Stimulated activated CD4-positive, alpha-beta T cell treated with anti-CD3 and anti-CD28 coated beads, TNF-alpha, amount 100 ng/mL, for 24 hours (primary cell): Measurements from ENCODE around the gene TEX19.

ENCODE experiments used
- DNase-seq, 3 experiments: peaks; one replicate each; pipeline ENCODE4 v3.0.0-alpha.2; 2020; ENCODE audit warnings: low read depth in 3 of 3

The TEX19 gene

DNA sequence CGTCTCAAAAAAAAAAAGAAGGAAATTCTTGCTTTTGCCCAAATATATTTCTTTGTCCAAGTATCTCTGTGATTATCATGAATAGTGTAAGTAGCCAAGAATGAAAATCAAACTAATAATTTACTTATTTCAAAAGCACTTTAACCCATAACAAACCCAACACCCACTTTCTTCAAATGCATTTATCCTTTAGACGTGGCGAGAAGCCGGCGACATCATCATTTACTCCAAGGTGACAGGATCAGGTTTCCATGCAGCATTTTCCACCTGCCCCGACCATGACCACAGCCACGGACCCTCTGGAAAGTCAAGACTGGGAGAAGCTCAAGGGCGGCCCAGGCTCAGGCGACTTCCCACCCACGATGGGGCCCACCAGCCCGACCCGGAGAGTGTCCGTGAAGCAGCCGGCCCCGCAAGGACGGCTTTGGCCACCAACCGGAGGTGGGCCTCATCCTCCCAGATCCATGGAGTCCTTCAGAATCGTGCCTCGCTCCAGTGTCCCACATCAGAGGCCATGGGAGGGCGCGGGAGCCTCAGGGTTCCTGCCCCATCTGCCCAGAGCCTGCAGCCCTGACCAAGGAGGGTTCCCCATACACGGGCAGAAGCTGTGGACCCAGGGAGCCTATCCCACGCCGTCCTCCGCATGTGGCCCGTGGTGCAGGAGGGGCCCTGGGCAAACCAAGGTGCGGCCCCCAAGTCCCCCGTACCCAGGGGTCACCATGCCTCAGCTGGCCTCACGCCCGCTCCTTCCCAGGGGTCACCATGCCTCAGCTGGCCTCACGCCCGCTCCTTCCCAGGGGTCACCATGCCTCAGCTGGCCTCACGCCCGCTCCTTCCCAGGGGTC, 31.2 kb downstream of the TEX19 start:
- no peak for DNase-seq

DNA sequence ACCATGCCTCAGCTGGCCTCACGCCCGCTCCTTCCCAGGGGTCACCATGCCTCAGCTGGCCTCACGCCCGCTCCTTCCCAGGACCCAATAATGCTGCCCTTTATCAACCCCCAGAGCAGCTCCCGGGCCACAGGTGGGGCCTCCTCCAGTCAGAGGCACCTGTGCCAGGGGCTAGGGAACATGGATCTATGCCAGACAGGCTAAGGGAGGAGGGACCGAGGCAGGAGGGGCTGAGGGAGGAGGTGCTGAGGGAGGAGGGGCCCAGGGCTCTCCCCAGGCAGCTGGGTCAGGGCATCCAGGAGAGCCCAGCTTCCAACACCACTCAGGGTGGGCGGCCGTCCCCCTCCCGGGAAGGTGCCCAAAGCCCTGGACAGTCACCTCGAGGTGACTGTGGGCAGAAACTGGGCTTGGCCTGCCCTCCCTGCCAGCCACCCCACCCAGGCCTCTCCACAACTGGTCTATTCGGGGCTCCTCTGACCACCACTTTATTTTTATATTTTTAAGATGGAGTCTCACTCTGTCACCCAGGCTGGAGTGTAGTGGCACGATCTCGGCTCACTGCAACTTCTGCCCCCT, 31.9 kb downstream of the TEX19 start:
- DNase-seq = no peak

DNA sequence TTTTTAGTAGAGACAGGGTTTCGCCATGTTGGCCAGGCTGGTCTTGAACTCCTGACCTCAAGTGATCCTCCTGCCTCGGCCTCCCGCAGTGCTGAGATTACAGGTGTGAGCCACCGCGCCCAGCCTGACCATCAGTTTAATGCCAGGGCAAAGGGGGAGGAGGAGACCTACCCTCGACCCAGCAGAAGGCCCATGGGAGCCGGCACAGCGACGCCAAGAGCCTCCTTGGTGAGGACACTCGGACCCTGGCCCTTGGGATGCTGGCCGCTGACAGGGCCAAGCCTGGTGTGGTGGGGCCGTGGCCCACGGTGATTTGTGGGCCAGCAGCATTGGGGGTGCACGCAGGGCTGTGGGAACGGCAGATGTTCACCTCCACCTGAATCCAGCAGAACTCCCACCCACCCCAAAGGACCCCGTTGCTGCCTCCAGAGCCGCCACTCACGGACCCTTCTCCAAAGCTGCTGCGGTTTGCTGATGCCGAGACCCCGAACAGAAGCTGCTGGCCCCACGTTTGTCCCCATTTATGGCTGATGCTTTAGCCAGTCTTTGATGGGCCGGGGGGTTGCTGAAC, 32.5 kb downstream of the TEX19 start:
- no peak for DNase-seq

DNA sequence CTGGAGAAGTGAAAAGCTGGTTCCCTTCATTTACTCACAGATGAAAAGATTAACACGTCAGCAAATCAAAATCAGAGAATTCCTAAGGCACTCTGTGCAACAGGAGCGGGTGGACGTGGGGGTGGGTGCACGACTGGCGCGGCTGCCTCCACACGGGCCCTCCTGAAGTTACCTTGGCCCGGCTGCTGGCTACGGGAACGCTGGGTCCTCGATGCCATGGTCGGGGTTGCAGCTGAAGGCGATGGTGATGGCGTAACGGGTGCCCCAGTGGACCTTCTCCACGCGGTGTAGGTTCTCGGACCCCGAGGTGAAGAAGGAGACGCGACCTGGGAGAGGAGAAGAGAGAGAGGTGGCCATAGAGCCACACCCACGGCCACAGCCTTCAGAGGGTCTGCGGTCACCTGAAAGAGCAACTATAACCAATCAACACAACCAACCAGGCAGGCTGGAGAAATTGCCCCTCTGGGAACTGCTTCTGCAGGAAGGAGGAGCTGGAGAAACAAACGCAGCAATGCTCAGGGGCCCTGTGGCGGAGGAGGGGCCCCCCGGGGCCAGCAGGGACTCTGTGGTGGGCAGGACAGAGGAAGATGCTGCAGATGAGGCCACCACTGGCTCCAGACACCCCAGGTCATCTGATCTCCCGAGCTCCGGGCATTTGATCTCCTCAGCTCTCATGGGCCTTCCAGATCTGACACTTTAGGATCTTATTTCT, 33.3 kb downstream of the TEX19 start:
- DNase-seq = no peak

DNA sequence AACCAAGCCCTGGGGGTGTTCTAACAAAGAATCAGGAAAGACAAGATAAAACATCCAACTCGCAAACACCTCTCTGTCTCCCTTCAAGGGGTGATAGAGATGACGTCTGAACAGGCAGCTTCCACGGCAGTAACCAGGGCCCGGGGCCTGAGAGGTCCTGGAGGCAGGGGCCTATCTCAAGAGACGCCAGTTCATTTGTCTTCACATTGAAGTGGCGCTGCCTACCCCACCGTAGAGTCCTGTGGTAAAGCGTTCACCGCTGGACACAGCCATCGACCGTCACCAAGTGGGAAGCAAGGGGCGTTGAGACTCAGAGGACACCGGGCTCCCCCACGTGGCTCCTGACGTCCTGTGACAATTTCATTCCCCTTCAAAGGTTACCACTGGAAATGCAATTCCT, 33.9 kb downstream of the TEX19 start:
- DNase-seq = no peak

DNA sequence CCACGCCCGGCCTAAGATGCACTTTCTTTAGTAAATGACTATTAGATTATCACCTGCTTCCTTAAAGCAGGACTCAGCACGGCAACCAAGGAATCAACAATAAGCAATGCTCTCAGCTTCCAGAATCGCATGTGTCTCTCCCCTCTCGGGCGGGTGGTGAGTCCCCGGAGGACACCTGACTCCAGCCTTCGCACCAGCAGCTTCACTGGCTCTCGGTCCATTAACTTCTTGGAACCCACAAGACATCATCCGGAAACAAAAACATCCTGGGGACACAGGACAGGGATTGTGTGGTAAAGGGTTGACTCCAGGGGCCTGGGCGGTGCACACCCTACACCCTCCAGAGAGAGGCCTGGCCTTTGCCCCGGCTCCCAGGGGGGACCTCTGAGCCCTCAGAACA, 35.2 kb downstream of the TEX19 start:
- DNase-seq = no peak

DNA sequence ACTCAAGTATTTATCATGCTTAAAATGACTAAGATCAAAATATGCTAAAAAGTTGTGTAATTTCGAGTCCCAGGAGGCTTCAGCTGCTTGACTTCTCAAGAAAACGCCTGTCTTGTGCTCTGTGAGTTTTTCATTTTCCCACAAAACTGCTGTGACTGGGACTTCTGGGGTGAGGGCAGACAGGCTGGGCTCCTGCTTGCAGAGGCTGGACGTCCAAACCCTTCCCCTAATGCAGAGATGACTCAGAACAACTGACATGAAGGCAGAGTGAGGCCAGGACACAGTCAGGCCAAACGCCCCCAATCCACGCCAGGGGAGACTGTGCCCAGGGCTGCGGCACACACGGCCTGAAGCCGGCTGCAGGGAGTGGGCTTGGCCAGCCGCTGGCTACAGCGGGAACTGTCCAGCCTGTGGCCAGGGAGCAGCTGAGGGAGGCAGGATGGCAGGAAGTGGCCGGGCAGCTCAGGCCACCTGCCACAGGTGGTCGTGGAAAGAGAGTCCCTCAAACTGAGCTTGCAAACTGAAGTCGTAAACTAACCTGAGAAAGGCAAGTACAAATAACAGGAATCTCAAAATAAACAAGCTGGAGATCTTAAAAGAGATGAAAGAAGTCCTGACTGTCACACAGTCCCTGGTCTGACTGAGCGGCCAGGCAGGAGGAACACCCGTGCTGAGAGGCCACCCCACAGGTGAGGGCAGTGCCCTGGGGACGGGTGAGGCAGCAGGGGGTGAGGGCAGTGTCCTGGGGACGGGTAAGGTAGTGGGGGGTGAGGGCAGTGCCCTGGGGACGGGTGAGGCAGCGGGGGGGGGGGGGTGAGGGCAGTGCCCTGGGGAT, 37.8 kb downstream of the TEX19 start:
- DNase-seq = no peak

DNA sequence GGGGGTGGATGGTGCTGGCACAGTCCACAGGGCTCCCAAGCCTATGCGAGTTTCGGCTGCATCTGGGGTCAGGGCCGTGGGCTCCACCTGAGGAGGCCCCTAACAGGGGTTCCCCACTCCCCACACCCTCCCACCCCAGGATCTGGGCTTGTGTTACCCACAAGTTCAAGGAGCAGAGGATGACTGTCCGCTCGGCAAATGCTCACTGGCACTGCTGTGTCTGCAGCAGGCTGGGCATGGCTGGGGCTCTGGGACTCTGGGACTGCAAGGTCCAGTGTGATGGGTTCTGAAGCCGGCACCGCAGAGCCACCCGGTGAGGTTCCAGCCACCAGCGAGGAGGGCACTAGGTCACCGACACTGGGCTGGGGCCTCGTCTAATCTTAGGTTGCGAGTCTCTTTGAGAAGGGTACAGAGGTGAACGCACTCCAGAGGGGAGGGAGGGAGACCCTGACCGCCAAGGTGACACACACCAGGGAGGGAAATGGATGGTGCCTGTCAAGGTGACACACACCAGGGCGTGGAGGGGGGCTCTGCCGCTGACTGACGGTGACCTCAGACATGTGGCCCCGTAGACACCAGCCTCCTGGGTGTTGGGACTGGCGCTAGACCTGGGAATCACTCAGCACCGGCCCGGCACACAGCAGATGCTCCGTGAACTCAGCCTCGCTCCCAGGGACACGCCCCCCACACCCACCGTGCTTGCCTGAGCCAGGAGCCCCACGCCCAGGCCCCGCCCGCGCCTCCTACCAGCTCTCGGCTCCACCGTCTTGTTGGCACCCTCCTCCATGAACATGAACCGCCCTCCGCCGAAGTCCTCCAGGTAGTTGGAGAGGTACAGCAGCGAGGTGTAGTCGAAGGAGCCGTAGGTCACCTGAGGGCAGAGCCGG, 38.6 kb downstream of the TEX19 start:
- DNase-seq = no peak

DNA sequence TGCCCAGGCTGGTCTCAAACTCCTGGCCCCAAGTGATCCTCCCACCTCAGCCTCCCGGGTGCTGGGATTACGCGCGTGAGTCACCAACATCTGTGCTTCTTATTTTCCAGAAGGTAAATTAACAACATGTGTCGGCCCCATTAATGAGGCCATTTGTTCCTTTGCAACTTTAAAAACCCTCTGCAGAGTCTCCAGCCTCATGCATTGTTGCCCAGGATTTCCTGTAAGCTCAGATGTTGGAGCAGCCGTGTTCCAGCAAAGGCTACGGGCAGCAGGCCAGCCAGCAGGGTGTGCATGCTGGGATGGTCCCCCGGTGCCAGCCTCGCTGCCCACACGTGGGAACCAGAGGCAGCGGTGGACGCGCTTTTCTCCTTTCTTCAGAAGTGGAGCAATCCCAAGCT, 40.0 kb downstream of the TEX19 start:
- no peak for DNase-seq

DNA sequence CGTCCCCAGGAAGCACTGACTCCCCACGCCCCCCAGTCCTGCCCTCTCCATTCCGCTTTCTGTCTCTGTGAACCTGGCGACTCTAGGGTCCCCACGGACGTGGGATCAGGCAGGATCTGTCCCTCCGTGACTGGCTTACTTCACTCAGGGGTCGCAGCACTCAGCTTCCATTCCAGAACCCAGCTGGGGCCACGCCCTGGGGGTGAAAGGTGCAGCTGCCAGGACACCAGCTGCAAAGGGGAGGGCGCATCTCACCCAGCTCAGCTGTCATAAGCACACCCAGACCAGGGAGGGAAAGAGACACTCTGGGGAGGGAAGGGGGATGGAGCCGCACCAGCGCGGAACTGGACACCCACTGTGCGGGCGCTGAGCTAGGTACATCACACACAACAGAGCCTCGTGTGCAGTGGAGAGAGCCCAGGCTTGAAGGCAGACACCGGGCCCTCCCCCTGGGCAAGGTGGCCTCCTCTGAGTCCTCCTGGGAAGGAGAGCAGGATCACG, 40.6 kb downstream of the TEX19 start:
- DNase-seq = no peak

DNA sequence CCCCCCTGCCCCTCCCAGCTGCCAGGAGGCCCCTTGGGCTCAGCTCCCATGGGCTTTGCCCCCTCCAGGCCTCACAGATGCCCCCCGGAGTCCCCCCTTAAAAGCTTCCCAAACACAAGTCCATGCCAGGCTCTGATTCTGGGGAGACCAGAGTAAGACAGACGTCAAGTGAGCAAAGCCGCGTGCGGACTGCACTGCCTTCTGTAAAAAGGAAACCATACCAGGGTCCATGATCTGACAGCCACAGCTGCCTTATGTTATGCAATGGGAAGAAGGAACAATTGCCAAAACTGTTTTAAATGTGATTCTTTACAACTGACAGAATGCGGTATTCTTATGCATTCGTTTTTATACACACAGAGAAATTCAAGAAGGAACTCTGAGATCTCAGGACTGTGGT, 41.2 kb downstream of the TEX19 start:
- DNase-seq = no peak

DNA sequence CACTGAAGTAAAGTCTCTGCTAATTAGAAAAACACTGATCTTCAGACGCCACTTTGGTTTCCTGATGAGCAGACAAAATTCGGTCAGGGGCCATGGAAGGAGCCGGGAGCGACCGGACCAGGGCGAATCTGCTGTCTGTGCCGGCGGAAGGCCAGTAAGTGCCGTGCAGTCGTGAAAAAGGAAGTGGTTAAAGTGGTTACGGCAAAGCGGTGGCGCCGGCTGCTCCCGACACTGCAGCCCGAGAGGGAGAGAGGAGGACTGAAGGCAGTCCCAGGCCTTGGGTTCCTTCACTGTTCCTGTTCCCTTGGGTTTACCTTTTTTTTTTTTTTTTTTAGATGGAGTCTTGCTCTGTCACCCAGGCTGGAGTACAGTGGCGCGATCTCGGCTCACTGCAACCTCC, 41.8 kb downstream of the TEX19 start:
- DNase-seq = peak in 2 of 3 experiments; percentile 15 to 53

DNA sequence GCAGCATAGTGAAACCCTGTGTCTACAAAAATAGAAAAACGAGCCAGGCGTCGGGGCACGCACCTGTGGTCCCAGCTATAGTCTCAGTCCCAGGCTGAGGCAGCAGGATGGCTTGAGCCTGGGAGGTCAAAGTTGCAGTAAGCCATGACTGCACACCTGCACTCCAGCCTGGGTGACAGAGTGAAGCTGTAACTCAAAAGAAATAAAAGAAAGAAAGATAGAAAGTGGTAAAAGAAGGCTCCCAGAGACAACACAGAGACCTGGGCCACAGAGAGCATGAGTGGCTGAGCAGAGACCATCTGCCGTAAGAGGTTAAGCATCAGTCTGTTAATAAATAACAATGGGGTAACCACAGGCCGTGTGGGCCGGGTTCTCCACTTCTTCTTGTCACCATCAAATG, 43.8 kb downstream of the TEX19 start:
- no peak for DNase-seq

DNA sequence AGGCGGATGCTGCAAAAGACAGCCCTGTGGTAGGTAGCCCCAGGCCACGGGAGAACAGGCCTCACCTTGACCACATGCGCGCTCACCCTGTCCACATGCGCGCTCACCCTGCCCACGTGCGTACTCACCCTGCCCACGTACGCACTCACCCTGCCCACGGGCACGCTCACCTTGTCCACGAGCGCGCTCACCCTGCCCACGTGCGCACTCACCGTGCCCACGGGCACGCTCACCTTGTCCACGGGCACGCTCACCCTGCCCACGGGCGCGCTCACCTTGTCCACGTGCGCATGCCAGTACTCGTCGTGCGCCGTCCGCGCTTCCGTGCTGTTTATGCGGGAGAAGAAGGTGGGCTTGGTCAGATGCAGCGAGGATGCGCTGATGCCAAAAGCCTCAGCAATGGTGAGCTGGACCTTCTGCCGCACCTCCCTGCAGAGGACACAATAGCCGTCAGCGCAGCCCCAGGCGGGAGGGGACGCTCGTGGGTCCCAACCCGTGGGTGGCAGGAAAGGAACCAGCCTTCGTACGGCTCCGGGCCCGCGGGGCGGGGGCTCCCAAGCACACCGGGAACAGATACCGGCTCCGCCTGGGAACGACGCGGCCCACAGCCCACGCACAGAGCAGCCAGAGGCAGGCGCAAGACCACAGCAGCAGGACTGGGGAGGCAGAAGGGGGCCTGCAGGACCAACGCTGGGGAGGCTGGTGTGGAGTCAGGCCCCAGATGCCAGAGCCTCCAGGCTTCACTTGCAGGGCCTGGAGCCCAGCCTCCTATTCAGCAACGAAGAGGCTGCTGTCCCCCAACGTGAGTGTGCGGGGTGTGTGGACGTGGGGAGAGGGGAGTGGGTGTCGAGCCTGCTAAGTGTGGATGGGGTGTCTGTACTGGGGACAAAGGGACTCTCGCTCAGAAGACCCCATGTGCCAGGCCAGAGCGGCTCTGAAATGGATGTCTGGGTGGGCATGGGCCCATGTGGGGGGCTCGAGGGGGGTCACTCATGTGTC, 44.9 kb downstream of the TEX19 start:
- DNase-seq = no peak

DNA sequence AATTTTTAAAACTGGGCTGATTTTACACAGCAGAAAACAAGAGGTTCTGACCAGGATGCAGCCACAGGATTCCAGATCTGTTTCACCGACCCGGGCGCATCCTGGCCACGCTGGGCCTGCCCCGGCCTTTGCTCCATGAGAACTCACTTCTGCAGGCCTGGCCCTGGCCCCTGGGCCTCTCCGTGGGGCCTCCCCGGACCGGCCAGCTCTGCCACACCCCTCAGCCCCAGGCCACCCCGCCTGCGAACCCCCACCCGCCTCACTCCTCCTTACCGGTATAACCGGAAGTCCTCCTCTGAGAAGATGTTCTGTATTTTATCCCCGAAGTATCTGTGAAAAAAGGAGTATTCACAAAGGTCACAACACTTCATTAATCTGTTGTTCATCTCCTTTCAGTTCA, 46.0 kb downstream of the TEX19 start:
- no peak for DNase-seq

DNA sequence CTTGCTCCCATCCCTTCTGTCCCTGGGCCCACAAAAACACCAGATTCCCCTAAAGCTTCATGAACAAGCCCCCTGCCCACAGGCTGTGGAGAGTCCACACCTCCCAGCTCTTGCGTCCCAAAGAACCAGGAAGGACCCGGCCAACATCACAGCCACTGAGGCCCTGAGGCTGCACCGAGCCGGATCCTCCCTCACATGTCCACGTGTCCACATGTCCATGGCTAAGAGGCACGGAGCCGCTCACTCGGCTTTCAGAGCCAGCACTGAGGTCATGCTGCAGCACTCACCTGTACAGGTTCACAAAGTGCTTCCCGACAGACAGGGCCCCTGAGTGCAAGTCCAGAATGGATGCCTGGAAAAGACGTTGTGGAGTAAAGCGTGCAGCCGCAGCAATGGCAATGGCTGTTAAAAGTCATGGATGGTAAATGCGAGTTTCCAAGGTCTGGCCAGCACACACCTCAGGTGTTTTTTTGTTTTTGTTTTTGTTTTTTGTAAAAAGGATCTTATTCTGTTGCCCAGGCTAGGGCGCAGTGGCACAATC, 47.2 kb downstream of the TEX19 start:
- DNase-seq = no peak

DNA sequence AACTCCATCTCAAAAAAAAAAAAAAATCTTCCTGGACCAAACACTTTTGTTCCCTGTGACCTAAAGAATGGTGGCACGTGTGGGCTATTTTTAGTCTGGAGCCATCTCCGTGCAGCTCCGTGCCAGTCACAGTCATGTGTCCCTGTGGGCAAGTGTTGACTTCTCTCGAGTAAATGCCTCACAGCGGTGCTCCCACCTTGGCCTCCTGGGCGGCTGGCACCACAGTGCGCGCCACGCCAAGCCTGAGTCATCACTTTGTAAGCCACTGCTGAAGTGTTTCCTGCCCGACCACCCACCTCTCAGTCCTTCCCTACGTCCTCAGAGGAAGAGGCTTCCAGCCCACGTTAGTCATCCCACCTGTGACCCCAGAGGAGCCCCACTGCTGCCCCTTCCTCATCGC, 48.2 kb downstream of the TEX19 start:
- no peak for DNase-seq

DNA sequence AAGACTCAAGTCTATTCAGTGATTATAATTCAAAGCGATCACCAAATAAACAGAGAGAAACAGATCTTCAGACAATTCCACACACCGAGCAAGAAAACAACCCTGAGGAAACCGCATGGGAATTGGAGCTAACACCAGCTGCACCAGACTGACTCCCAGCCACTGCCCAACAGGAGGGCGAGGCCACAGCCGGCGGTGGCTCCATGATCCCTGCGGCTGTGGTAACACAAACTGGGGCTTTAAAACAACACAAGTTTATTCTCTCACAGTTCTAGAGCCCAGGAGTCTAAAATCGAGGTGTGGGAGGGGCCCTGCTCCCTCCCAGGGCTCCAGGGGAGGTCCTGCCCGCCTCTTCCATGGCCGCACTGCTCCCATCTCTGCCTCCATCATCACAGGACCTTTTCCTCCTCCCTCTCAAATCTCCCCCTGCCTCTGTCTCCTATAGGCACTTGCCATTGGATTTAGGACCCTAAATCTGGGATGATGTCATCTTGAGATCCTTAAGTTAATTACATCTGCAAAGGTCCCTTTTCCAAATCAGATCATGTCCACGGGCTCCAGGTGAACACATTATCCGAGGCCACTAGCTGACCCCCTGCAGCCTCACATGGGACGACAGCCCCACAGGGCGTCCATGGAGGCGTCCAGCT, 49.4 kb downstream of the TEX19 start:
- no peak for DNase-seq

DNA sequence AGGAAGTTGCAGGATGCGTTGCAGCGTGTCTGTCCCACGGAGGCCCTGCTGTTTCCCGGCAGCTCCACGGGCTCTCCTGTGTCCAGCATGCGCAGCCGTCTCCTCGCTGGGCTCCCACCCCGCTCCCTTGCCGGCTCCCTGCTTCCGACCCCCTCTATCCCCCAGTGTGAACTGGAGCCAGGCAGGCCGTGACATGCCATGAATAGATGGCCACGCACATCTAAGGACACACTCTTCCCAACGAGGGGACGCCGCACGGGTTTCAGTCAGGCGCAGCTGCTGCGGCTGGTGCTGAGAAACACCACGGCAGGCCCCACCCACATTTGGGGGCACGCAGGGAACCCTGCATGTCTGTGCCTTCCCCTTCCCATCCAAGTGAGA, 49.9 kb downstream of the TEX19 start:
- DNase-seq = no peak
